ENCODE results near the gene HOXC10.

Gene HOXC10

GRCh38 chr12:53990311-53991076 lies 5.5 kb downstream of the HOXC10 start:
- TF ChIP-seq CTCF (IDR thresholded peaks at IDR 0.05; ENCODE audit: low read depth, low read length, missing control alignments) = no peak
- H3K4me3 ChIP-seq (ENCODE audit: low read depth, low read length) = no peak overlapping the region
- no peak for DNase-seq (ENCODE audit: low read depth)

- TF ChIP-seq CTCF (IDR thresholded peaks at IDR 0.05; ENCODE audit: low read depth, low read length, missing control alignments) = no peak
- H3K4me3 ChIP-seq (ENCODE audit: low read depth, low read length) = no peak overlapping the region
- DNase-seq (ENCODE audit: low read depth) = no peak
Measured at GRCh38 chr12:53991077-53991460, 6.1 kb downstream of the HOXC10 start.

- no peak overlapping the region for H3K4me3 ChIP-seq (ENCODE audit: low read depth, low read length)
- DNase-seq (ENCODE audit: low read depth) = no peak
Measured at GRCh38 chr12:53992377-53992889, 7.5 kb downstream of the HOXC10 start.

GRCh38 chr12:53993162-53994008 lies 8.4 kb downstream of the HOXC10 start:
- no peak overlapping the region for H3K4me3 ChIP-seq (ENCODE audit: low read depth, low read length)
- DNase-seq (ENCODE audit: low read depth) = no peak
- no peak for TF ChIP-seq CTCF (IDR thresholded peaks at IDR 0.05; ENCODE audit: low read depth, low read length, missing control alignments)

More at GRCh38 chr12:53992377-53992889, 7.5 kb downstream of the HOXC10 start:
- TF ChIP-seq CTCF (IDR thresholded peaks at IDR 0.05; ENCODE audit: low read depth, low read length, missing control alignments) = no peak

- DNase-seq (ENCODE audit: low read depth) = no peak
- H3K4me3 ChIP-seq (ENCODE audit: low read depth, low read length) = no peak overlapping the region
- TF ChIP-seq CTCF (IDR thresholded peaks at IDR 0.05; ENCODE audit: low read depth, low read length, missing control alignments) = no peak
Measured at GRCh38 chr12:53994009-53994263, 9.0 kb downstream of the HOXC10 start.

- no peak for TF ChIP-seq CTCF (IDR thresholded peaks at IDR 0.05; ENCODE audit: low read depth, low read length, missing control alignments)
- no peak for DNase-seq (ENCODE audit: low read depth)
- no peak overlapping the region for H3K4me3 ChIP-seq (ENCODE audit: low read depth, low read length)
Measured at GRCh38 chr12:53994264-53995001, 9.5 kb downstream of the HOXC10 start.

Data from GM12864 (cell line).